NCI-H1930 (cell line): ENCODE results near the gene SMIM8.

Source experiments
- DNase-seq, 2 experiments: peaks; one replicate each; lab custom pipeline; 2025; lab: John Stamatoyannopoulos, UW

The SMIM8 gene

DNA sequence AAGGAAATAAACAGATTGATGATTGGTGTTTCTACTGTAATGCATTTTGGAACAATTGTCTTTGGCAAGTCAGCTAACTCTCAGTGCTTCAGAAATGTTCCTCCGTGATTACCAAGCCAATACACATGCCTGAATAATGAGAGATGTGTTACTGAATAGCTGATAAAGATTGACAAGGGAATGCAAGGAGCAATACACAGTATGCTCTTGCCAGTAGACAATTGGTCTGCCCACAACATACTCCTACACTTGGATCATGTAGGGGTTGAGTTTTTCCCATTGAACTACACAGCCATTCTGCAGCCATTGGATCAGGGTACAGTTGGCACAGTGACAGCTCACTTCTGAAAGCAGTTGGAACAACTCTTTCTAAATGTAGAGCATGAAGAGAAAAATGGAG lies 12.3 kb downstream of the SMIM8 start:
- no peak for DNase-seq

DNA sequence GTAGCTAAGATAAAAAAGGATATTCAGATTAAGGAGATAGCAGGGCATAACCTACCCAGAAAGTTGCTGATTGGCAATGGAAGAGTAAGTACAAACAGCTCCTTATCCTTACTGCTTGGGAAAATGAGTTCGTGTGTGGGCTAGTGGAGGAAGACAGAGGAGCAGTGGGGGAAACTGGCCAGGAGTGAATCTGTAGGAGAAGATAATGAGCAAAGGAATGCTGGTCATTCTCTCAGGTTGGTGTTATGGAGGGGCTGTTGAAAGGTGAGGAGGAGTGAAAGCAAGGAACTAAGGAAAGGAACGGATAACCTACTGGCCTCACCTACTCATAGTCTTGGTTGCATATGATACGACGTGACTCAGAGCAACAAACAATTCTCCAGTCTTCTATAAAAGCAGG lies 14.0 kb downstream of the SMIM8 start:
- DNase-seq = no peak

DNA sequence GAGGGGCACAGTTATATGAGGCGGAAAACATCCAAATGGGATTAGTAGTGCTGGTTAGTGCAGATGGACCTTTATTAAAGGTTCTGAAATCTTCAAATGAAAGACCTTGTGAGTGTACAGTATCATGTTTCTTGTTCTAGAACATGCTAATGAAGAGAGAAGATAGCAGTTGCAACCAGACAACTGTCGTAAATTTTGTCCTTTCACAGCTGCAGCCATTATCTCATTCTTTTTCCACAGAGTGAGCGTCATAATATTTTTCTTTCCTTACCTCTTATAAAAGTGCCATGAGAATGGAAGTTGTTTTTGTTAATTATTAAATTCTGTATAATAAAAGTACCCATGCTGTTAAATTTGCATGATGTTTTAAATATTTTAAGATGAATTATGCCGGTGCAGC lies 17.8 kb downstream of the SMIM8 start:
- no peak for DNase-seq

DNA sequence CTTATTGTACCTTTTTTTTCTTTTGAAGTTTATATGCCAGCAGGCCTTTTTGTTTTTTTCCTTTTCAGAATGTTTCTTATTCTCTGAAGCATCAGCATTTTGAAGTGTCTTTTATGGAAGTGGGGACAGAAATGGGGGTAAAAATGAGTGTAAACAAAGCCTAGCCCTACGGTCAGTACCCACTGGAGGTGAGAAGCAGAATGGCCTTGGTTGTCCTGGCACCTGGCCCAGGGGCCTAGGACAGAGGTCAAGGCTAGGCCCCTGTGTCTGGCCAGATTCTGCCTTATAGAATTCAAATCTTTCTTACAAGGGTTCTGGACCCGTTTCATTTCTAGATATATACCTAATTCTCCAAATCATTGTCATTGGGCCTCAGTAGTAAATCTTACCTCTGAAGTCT lies 18.8 kb downstream of the SMIM8 start:
- DNase-seq = no peak

DNA sequence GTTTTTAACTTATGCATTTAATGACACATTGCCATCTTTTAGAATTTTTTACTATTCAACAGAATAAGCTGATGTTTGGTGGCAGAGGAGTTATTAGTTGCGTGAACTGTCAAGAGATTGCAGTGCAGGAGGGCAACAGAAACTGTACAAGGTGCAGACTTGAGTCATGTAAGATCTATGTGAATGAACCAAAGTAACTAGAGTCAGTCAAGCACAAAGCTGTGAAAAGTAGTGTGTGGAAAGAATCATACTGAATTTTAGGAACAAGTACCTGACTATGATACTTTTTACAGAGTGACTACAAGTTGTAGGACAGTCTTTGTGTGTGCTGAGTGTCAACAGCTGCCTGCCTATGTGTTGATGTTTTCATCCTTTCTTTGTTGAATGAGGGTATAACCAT lies 19.5 kb downstream of the SMIM8 start:
- DNase-seq = no peak

DNA sequence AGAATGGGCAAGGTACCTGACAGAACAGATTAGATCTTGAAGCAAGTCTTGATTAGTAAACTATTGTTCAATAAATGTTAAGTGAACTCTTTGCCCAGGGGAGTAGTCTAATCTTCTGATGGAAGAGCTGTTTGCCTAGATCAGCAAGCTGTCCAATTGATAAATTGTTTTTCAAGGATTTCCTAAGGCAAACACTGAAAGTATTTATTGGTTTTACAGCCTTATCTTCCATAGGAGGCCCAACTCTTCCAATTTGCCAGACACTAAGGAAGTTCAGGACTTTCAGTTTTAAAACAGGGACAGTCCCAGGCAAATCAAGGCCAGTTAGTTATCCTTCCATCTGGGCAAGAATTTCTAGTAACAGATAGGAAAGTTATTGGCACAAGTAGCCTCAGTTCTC lies 20.4 kb downstream of the SMIM8 start:
- no peak for DNase-seq

DNA sequence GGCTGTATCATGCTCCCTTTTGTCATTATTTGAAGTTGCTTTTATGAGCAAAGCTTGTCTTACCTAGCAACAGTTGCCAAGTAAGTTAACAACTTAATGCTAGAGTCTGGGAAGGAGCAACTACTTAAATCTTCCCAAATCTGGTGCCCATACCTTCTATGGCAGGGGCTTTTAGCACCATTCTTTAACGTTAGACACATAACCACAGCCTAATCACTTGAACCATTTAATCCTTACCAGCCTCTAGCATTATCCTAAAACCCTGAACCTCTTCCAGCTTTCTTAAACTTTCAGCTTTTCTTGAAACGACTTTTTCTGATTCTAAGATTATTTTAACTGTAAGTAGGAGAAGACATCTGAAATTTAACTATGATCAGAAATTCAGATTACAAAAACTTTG lies 22.3 kb downstream of the SMIM8 start, which contains the start of gene C6orf163:
C6orf163 (plus strand) TSS at position 83 of the 400 bp plus-strand sequence; CDS start at position 370, 287 bp downstream.
- no peak for DNase-seq

DNA sequence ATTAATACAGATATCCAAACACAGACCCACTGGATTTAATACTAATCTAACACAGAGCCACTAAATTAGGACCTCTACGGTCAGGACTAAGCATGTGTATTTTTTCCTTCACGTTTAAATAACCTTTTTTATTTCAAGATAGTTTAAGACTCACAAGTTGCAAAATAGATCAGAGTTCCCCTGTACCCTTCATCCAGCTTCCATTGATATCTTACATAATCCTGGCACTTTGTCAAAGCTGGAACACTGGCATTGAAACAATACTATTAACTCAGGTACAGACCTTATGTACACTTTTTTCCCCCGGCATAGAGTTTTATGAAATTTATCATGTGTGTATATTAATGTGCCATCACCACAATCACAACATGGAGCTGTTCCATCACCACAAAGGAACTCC lies 24.3 kb downstream of the SMIM8 start:
- no peak for DNase-seq

DNA sequence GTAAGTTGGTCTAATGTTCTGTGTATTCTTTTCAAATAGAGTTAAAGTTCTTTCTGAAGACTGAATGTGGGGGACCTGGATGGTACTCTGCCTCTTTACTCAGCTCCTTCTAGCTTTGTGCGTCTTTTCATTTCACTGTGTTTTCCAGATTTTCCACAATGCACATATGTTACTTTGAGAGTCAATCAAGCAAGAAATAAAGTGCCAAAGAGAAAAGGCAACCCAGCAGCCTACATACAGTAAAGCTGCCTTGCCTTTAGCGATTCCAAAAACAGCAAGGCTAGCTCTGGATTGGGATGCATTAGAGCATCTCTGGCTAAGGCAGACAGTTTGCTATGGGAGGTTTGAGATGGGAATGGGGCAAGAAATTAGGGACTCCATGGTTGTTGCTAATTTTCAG lies 27.5 kb downstream of the SMIM8 start:
- DNase-seq = no peak

DNA sequence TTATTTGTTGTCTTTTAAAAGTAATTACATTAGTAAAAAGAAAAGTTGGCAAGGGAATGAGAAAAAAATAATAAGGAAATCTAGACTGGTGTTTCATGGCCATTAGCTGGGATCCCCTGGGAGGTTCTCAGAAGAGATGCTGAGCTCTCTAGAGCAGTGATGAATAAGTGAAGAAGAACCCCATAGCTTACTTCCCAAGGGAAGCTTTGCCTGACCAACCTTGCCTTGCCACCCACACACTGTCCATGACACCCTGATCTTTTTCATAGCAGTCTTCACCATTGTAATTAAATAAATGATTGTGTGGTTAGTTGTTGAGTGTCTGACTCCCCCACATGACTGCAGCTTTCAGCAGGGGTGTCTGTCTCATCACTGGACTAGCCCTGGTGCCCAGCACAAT lies 28.1 kb downstream of the SMIM8 start:
- no peak for DNase-seq

DNA sequence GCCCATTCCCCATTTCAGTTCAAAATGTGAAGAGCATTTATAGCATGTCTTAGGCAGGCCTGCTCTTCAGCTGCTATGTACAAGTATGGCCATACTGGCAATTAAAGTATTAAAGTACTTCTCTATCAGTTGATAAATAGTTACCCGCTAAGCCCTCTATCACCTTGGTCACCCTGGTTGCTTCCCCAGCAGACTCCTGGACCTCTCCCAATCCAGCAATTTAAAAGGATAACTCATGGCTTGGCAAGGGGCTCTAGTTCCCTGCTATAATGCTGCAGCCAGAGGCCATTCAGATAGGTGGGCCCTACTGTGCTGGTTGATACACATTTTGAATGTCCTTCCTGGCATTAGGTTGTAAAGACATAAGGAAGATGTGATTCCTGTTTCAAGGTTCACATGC lies 29.2 kb downstream of the SMIM8 start:
- no peak for DNase-seq

DNA sequence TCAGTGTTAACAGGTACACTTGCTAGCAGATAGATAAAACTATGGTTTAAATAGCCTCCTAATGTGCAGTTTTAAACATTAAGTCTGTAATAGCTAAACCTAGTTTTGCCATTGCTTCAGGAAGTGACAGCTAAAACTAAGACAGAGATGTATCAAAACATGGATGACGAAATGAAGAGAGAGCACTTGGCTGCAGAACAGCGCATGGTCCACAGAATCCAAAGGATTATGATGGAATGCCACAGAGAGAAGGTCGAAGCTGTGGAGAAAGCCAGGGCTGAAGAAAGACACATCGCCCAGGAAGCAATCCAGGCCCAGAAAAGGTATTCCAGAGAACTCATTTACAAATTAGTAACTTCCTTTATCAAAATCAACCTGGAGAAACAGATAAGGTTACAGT lies 33.8 kb downstream of the SMIM8 start:
- DNase-seq = no peak

DNA sequence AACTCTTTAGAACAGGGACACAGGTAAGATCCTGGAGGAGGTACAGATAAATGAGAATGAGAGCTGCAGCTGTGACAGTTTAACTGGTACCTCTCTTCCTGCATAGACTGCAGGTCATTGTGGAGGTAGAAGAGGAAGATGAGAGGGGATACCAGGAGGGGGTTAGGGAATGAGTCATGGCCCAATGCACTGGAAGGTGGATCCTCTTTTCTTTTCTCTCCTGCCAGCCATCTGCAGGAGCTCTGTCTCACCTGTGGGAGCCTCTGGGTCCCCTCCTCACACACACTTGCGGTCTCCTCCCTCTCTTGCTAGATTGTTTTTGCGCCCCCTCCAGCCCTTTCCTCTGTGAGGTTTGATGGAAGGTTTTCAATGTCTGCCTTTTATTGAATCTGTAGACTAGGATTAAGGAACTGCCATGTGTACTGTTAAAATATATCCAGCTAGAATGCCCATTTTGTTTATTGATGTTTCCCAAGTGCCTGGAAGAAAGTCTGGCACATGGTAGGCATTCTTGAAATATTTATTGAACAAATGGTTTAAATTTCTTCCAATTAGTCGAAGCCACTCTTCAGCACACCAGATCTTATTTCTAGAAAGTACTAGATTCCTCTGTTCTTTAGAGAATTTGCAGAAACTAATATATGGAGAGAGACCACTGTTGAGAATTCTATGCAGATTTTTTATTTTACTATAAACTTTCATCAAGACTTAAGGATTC lies 35.2 kb downstream of the SMIM8 start:
- no peak for DNase-seq

DNA sequence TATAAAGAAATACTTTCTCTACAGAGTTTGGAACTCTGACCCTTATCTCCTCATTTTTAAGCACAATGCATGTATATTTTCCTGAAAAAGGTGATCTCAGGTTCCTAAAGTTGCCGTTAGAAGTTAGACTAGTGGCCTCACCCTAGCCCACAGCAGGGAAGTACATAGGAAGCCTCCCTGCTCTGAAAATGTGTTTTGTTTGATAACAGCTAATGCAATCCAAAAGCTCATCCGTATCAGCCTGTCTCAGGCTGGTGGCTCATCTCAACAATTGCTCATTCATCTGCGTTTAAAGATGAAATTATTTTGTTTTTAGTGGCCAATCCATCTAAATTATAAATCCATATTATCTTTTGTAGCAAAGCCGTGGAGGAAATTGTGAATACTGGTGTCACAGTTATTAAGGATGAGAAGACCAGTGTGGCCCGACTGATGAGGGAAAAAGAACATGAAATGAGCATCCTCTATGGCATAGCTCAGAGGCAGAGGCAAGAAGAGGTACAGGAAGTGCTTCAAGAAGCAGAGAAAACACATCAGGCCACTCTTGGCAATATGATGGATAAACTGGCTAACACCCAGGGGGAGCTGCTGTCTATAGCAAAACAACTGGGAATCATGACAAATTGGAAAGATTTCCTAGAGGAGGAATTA lies 42.3 kb downstream of the SMIM8 start:
- no peak for DNase-seq

DNA sequence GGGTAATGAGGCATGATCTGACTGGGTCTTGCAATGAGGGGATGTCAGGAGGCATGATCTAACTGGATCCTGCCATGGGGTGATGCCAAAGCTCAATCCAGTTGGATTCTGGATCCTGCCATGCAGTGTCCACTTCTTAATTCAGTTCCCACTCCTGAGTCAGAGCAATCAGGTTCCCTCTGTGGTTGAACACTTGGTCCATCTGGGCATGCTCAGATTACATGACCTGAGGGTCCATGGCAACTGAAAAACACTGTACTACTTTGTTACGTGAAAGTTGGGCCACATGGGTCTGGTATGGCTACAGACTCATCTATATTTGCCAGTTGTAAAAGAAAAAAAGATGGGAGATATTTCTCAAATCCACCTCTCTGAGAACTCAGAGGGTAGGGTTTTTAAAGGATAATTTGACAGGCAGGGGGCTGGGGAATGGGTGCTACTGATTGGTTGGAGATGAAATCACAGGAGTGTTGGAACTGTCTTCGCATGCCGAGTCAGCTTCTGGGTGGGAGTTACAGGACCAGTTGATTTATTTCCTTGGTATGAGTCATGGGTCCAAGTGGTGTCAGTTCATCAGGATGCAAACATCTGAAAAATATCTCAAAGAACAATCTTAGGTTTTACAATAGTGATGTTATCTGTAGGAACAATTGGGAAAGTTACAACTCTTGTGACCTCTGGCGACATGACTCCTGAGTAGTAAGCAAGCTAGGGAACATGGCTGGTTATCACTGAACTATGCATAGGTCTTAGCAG lies 43.9 kb downstream of the SMIM8 start:
- DNase-seq = no peak

DNA sequence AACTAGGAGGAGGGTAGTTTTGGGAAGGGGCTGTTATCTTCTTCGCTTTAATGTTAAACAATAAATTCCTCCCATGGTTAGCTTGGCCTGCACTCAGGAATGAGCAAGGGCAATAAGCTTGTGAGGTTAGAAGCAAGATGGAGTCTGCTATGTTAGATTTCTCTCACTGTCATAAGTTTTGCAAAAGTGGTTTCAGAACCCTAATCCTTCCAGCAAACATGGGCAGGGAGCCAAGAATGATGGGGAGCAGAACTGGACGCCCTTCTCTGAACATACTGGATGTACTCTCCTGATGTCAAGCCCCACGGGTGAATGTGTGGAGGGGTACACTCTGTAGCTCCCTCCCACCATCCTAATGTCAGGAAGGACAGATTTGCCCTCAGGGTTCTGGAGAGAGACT lies 44.5 kb downstream of the SMIM8 start:
- DNase-seq = no peak

DNA sequence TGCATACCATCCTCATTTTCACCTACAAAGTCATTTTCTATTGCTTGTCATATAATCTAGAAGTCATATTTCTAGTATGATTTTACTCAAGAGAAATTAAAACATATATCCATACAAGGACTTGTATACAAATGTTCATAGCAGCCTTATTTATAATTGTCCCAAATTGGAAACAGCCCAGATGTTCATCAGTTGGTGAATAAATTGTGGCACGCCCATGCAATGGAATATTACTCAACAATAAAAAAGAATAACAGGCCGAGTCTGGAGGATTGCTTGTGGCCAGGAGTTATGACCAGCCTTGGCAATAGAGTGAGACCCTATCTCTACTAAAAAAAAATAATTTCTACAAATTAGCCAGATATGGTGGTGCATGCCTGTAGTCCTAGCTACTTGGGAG lies 51.0 kb downstream of the SMIM8 start:
- DNase-seq = no peak

DNA sequence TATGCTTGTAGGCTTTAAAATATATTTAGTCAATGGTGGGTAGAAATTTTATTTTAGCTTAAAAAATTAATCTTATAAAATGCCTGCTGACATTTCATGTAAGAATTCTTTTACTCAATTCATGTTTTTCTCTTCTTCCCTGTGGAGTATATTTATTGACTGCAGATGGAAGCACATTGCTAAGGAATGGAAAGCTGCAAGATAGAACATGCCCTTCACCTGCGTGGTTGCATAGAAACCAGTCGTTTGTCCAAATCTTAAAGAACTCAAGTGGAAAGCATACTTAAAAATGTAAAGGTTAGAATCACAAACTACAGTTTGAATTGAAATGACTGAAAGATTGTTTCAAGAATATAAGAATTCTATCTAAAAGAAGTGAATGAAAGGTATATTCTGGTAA lies 52.9 kb downstream of the SMIM8 start:
- no peak for DNase-seq

DNA sequence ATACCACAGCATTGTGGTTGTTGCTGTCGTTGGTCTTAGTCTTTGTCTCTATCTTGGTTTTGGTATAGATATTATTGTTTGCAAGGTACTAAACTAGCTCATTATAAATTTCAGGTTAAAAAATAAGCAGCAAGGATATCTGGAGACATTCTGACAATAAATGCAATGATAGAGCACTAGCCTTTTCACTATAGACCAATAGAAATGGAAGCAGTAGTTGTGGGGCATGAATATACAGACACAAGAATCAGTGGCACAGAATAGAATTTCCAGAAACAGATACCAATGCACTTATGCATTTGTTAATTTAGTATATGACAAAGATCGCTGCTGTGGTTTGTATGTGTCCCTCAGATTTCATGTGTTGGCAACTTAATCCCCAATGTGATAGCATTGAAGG lies 54.3 kb downstream of the SMIM8 start:
- no peak for DNase-seq

DNA sequence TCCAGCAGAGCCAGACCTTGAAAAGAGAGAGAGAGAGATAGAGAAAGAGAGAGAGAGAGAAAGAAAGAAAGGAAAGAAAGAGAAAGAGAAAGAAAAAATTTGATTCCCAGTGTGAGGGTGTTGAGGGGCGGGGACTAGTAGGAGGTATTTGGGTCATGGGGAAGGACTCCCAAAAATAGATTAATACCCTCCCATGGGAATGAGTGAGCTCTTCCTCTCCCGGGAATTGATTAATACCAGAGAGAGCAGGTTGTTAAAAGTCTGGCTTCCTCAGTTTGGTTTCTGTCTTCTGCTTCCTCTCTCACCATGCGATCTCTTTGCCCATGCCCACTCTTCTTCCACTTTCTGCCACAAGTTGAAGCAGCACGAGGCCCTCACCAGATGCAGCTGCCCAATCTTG lies 56.6 kb downstream of the SMIM8 start:
- DNase-seq = no peak

DNA sequence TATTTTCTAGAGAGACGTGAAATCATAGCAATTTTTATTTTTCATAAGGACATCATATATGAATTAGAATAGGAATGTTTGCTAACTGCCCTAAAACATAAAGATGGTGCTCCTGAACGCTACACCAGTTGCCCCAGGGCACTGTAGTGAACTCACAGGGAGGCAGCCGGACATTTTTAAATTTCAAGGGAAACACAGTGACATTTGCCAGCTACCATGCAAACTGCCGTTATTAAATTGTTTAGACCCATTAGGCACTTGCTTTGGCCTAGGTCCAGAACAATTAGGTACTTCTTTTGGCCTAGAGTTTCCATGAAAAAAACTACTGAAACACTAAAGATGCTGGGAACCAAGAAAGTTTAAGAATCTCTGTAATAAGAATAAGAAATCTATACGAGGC lies 60.5 kb downstream of the SMIM8 start:
- no peak for DNase-seq

DNA sequence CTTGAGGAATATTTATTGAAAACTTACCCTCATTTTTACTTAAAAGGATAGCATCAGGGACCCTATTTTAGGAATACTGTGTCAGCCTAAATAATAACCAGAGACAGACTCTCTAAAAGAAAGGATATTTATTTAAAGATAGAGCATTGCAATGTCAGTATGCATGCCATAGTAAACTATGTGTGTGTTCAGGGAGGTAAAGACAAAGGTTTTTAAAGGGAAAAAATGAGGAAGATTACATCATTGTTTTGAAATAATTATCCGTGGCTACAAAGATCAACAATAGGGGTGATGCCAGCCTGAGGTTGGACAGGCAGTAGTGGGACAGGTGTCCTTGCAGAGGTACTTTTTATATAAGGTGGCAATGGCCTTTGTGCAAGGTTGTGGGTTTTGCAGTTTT lies 61.6 kb downstream of the SMIM8 start:
- DNase-seq = no peak

DNA sequence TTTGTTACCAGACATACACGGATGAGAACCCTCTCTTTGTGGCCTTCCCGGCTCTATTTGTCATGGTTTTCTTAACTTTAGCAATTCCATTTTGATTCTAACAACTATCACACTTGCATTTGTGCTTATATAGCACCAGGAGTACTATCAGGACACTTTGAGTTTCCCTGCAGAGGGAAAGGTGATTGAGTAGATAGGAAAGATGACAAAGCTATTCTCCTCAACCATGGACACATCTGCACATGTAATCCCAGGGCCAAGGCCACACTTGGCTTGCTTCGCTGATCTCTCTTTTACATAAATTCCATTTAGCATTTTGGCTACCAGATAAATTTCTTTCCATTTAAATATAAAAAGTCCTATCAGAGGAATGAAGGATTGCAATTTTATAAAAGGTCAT lies 62.1 kb downstream of the SMIM8 start:
- no peak for DNase-seq
